ENCODE data around the gene GBA2.

- TF ChIP-seq CTCF (IDR thresholded peaks at IDR 0.05 in 2 of 3, conservative IDR thresholded peaks at IDR 0.05 in 1 of 3; ENCODE audit: borderline replicate concordance in 1 of 3, insufficient read depth in 1 of 3, low read depth in 2 of 3, low read length in 2 of 3) (no peak), MAX (IDR thresholded peaks at IDR 0.05) (no peak), CEBPB (IDR thresholded peaks at IDR 0.05; ENCODE audit: low read depth) (no peak), TCF7L2 (IDR thresholded peaks at IDR 0.05; ENCODE audit: borderline replicate concordance, extremely low read depth, insufficient read depth, insufficient read length) (no peak), EZH2 (IDR thresholded peaks at IDR 0.05) (no peak), POLR2A (IDR thresholded peaks at IDR 0.05; ENCODE audit: borderline replicate concordance, extremely low read depth, insufficient read depth, insufficient read length) (no peak), ATF3 (IDR thresholded peaks at IDR 0.05) (no peak), FOSL1 (IDR thresholded peaks at IDR 0.05; ENCODE audit: low read depth) (no peak), EZH2phosphoT487 (IDR thresholded peaks at IDR 0.05; ENCODE audit: borderline replicate concordance) (no peak), POLR2AphosphoS5 (IDR thresholded peaks at IDR 0.05; ENCODE audit: low read depth, low read length) (no peak)
Observed at GRCh38 chr9:35781066-35781465, 32.0 kb upstream of the GBA2 start.
